PFSK-1 (cell line): ENCODE data around the gene RHOG.

Source experiments
- FOXP2 ChIP-seq: optimal IDR thresholded peaks from 2 replicates; pipeline ENCODE3; 2011; ENCODE audit warnings: borderline replicate concordance, control low read depth, inconsistent platforms; ENCODE audit not compliant: insufficient read depth; ENCODE audit errors: extremely low read length, extremely low read depth
- POLR2AphosphoS5 ChIP-seq: IDR thresholded peaks from 2 replicates; pipeline ENCODE4 v1.6.1; 2012; ENCODE audit warnings: low read depth, mild to moderate bottlenecking, control low read depth, low read length, moderate library complexity
- REST ChIP-seq, 2 experiments: IDR thresholded peaks; 2 replicates each; pipeline versions ENCODE4 v1.6.1 to v1.8.0; 2011 to 2012; ENCODE audit warnings: low read depth in 2 of 2, low read length in 2 of 2, control low read depth in 1 of 2, inconsistent platforms in 1 of 2, mild to moderate bottlenecking in 1 of 2, moderate library complexity in 1 of 2; ENCODE audit not compliant: insufficient read depth in 1 of 2
- SIN3A ChIP-seq: IDR thresholded peaks from 2 replicates; pipeline ENCODE4 v1.6.1; 2012; ENCODE audit warnings: mild to moderate bottlenecking, low read length, moderate library complexity, borderline replicate concordance; ENCODE audit not compliant: insufficient read depth
- TAF1 ChIP-seq: IDR thresholded peaks from 2 replicates; pipeline ENCODE4 v1.6.1; 2012; ENCODE audit warnings: low read length, control low read depth, borderline replicate concordance; ENCODE audit not compliant: insufficient read depth

The RHOG gene

GRCh38 chr11:3786781-3787428 is 53.9 kb downstream of the RHOG start:
- TF ChIP-seq REST (IDR thresholded peaks at IDR 0.05; ENCODE audit: insufficient read depth in 1 of 2, low read depth in 2 of 2, low read length in 2 of 2) (no peak), POLR2AphosphoS5 (no peak), FOXP2 (no peak), SIN3A (no peak), TAF1 (no peak)

GRCh38 chr11:3783611-3784010 is 57.1 kb downstream of the RHOG start:
- TF ChIP-seq FOXP2 (no peak), SIN3A (no peak), POLR2AphosphoS5 (no peak), REST (IDR thresholded peaks at IDR 0.05; ENCODE audit: insufficient read depth in 1 of 2, low read depth in 2 of 2, low read length in 2 of 2) (no peak), TAF1 (no peak)

- TF ChIP-seq SIN3A: no peak
Observed at GRCh38 chr11:3782963-3783362, 57.8 kb downstream of the RHOG start.

- TF ChIP-seq SIN3A (no peak), POLR2AphosphoS5 (no peak), FOXP2 (no peak)
Observed at GRCh38 chr11:3781423-3781822, 59.3 kb downstream of the RHOG start.
